HepG2 (cell line): Measurements from ENCODE around the gene IFI30. TPM values are rescaled to one million over a fixed set of nuclear protein-coding genes. Genes with fewer than 3 reads are reported as not detected.

Experiments
- AGO2 ChIP-seq: fragments of 200-400 bp; formaldehyde crosslinking; optimal IDR thresholded peaks from 2 replicates; pipeline ENCODE3; 2017; ENCODE audit warnings: mild to moderate bottlenecking, low read depth, low read length, moderate library complexity
- BCLAF1 ChIP-seq: fragments of 450-650 bp; IDR thresholded peaks from 2 replicates; pipeline ENCODE4 v1.6.1; 2017; ENCODE audit warnings: mild to moderate bottlenecking
- E2F2 ChIP-seq: sonication (generic); formaldehyde crosslinking; IDR thresholded peaks from 2 replicates; pipeline ENCODE4 v1.4.0; 2020; ENCODE audit warnings: missing genetic modification reagents, borderline replicate concordance
- MIXL1 ChIP-seq: IDR thresholded peaks from 2 replicates; pipeline ENCODE4 v1.6.1; 2016
- MLXIP ChIP-seq: sonication (generic); formaldehyde crosslinking; IDR thresholded peaks from 2 replicates; pipeline ENCODE4 v1.9.0; 2021; ENCODE audit warnings: missing genetic modification reagents, borderline replicate concordance
- RFXAP ChIP-seq: sonication (generic); formaldehyde crosslinking; IDR thresholded peaks from 2 replicates; pipeline ENCODE4 v1.4.0; 2020; ENCODE audit warnings: missing genetic modification reagents, borderline replicate concordance
- SMAD9 ChIP-seq: sonication (generic); formaldehyde crosslinking; IDR thresholded peaks from 2 replicates; pipeline ENCODE4 v1.5.1; 2020; ENCODE audit warnings: mild to moderate bottlenecking, missing genetic modification reagents
- ZFX ChIP-seq: sonication (generic); formaldehyde crosslinking; IDR thresholded peaks from 2 replicates; pipeline ENCODE4 v1.4.0; 2020; ENCODE audit warnings: mild to moderate bottlenecking, low read depth, missing genetic modification reagents, moderate library complexity
- ZNF256 ChIP-seq: sonication (generic); formaldehyde crosslinking; conservative IDR thresholded peaks from 2 replicates; pipeline ENCODE4 v1.4.0; 2020; ENCODE audit warnings: missing genetic modification reagents
- ZNF350 ChIP-seq: sonication (generic); formaldehyde crosslinking; IDR thresholded peaks from 2 replicates; pipeline ENCODE4 v1.4.0; 2020; ENCODE audit warnings: mild to moderate bottlenecking, low read depth, missing genetic modification reagents, borderline replicate concordance
- ZNF362 ChIP-seq: sonication (generic); formaldehyde crosslinking; IDR thresholded peaks from 2 replicates; pipeline ENCODE4 v1.4.0; 2020; ENCODE audit warnings: missing genetic modification reagents, mild to moderate bottlenecking, borderline replicate concordance
- ZNF512B ChIP-seq: sonication (generic); formaldehyde crosslinking; IDR thresholded peaks from 2 replicates; pipeline ENCODE4 v1.5.1; 2020; ENCODE audit warnings: missing genetic modification reagents, mild to moderate bottlenecking, borderline replicate concordance
- ZNF572 ChIP-seq: sonication (generic); formaldehyde crosslinking; IDR thresholded peaks from 2 replicates; pipeline ENCODE4 v1.5.1; 2020; ENCODE audit warnings: mild to moderate bottlenecking, missing genetic modification reagents
- ZNF576 ChIP-seq: sonication (generic); formaldehyde crosslinking; IDR thresholded peaks from 2 replicates; pipeline ENCODE4 v1.4.0; 2020; ENCODE audit warnings: mild to moderate bottlenecking, missing genetic modification reagents
- polyA plus RNA-seq, 8 experiments: library from polyadenylated mRNA; depleted of rRNA in 3 of 8; stranded (reverse) in 7 of 8; unstranded in 1 of 8; fragments of >200 nt; fragmentation: Illumina TruSeq in 4 of 8; extraction: Trizol in 4 of 8; gene quantifications; 2 replicates each; pipeline versions ENCODE4 v1.2.1 to v1.2.3, GENCODE V29; 2011 to 2016; ENCODE audit warnings: low read depth in 4 of 8, missing spikeins in 1 of 8, mixed read lengths in 1 of 8; ENCODE audit not compliant: insufficient read depth in 1 of 8
- total RNA-seq, 5 experiments: library from RNA; depleted of rRNA; stranded (reverse); fragments of >200 nt; fragmentation: Illumina TruSeq; extraction: Trizol; gene quantifications; 2 replicates each; pipeline ENCODE4 v1.2.3, GENCODE V29; 2016; ENCODE audit warnings: low read depth in 1 of 5

Gene IFI30
- total and polyA plus RNA-seq, 2 of the 13 experiments (the other 11 are each of a cell fraction or from before 2014, with no cell fraction given), result 25.0 to 79.4 TPM

DNA sequence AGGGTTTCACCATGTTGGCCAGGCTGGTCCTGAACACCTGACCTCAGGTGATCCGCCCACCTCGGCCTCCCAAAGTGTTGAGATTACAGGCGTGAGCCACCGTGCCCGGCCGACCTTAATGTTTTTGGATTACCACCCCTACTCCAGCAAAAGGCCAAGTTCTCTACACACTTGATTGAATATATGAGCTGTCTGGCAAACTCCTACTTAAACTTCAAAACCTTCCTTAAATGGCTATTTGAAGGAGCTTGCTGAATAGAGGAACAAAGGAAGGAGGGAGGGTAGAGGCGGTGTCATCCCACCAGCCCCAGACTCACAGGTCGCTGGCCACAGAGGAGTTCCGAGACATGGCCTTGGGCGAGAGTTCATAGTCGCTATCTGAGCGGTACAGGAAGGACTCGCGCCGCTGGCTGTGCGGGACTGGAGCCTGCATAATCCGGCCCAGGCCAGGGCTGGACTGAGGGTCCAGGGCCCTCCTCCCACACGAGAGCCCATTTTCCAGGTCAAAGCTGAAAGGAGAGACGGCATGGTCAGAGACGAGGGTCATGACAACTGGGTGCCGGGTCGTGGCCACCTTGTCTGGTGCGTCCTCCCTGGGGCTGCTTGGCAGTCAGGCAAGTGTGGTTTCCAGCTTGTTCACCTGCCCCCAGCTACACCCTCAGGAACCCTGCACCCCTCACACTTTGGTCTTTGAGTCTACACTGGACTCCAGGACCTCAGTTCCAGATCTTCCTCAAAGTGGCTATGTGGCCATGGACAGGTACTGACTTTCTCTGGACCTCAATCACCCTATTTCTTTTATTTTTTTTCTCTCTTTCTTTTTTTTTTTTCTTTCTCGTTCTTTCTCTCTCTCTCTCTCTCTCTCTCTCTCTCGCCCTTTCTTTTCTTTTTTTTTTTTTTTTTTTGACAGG, 48.5 kb downstream of the IFI30 start (continued):
- TF ChIP-seq ZNF350 (CRISPR knock-in tag) (no peak), ZNF256 (no peak), E2F2 (CRISPR knock-in tag) (no peak), BCLAF1 (no peak), ZNF512B (CRISPR knock-in tag) (no peak), ZNF572 (CRISPR knock-in tag) (no peak), ZNF576 (CRISPR knock-in tag) (no peak), ZNF362 (CRISPR knock-in tag) (no peak), MIXL1 (CRISPR knock-in tag) (no peak), SMAD9 (no peak), RFXAP (CRISPR knock-in tag) (no peak), MLXIP (no peak), AGO2 (no peak), ZFX (CRISPR knock-in tag) (peak; percentile 60)
